AG04449 (cell line): Measurements from ENCODE around the gene SDHA.

Source experiments
- CTCF ChIA-PET: fragments of 350-600 bp; formaldehyde crosslinking; extraction: SDS; loops from one replicate; lab custom pipeline; 2021; ENCODE audit warnings: antibody characterized with exemption; lab: Yijun Ruan, JAX
- POLR2A ChIA-PET: fragments of 400-600, 350-600 bp; formaldehyde crosslinking; extraction: SDS; loops from one replicate; lab custom pipeline; 2020; ENCODE audit warnings: antibody characterized with exemption, inconsistent platforms; lab: Yijun Ruan, JAX
- DNase-seq: peaks from one replicate; pipeline ENCODE4 v3.0.0-alpha.2; 2010; ENCODE audit warnings: low read depth, low spot score
- H3K4me3 ChIP-seq: 2 replicates; pipeline ENCODE4 v1.5.1; 2011; ENCODE audit warnings: low read depth, mild to moderate bottlenecking, control low read depth, low read length
- TF ChIP-seq, protein P1 (sequence below): IDR thresholded peaks from one replicate; pipeline ENCODE4 v1.5.1; 2011; ENCODE audit warnings: mild to moderate bottlenecking, moderate library complexity, low read length, control low read depth, inconsistent platforms; ENCODE audit not compliant: insufficient read depth; ENCODE audit errors: missing control alignments

SDHA gene

DNA sequence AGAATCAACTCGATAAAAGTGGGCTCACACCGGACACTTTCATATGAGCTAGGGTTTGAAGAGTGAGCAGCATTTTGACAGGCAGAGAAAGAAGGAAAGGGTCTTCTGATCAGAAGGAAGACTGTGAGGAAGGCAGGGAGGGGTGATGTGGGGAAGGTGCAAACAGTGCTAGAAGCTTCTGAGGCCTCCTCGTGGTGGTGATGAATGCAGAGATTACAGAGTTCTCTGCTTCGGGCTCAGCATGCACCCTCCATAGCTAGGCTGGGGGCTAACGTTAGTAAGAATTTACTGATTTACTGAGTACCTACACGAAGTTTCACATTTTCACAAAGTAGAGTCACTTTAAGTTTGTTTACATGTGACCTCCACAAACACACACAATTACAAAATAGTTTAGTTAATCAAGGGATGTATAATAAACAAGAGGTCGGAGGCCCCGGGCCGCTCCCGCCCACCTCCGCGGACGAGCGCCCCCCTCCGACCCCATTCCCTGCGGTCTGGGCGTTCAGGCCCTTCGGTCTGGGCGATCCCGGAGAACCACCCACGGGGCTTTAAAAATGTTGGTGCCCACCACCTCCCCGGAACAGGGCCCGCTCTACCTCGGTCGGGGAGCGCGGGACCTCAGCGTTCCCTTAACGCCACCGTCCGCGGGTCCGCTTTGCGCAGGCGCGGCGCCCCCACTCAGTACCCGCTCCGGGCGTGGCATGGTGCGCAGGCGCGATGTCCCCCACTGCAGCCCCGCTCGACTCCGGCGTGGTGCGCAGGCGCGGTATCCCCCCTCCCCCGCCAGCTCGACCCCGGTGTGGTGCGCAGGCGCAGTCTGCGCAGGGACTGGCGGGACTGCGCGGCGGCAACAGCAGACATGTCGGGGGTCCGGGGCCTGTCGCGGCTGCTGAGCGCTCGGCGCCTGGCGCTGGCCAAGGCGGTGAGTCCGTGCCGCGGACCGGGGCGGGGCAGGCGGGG, at the start of gene SDHA, which contains the start of gene CCDC127:
TSS of gene SDHA (plus strand) at position 827 of the 963 bp plus-strand sequence. CDS start at position 863, 36 bp downstream.
TSS of gene CCDC127 (minus strand) at position 660 of the 963 bp plus-strand sequence. CDS start 1,304 bp downstream, outside the sequence.
- ChIA-PET CTCF (interaction anchor here (0.6 to 3.1 kb wide), 3 partner anchors 14 to 29 kb away, joined by 3 to 13 read pairs (median 3); no protein-coding TSS in a partner anchor), POLR2A (interaction anchor here (0.6 to 1.0 kb wide), 2 partner anchors 54 to 127 kb away, joined by 3 to 5 read pairs; partner anchors contain the start of gene PDCD6)
- peak within 1 kb of the TSS; percentile 83 for H3K4me3 ChIP-seq
- DNase-seq = peak; percentile 14
- TF ChIP-seq, protein P1, sequence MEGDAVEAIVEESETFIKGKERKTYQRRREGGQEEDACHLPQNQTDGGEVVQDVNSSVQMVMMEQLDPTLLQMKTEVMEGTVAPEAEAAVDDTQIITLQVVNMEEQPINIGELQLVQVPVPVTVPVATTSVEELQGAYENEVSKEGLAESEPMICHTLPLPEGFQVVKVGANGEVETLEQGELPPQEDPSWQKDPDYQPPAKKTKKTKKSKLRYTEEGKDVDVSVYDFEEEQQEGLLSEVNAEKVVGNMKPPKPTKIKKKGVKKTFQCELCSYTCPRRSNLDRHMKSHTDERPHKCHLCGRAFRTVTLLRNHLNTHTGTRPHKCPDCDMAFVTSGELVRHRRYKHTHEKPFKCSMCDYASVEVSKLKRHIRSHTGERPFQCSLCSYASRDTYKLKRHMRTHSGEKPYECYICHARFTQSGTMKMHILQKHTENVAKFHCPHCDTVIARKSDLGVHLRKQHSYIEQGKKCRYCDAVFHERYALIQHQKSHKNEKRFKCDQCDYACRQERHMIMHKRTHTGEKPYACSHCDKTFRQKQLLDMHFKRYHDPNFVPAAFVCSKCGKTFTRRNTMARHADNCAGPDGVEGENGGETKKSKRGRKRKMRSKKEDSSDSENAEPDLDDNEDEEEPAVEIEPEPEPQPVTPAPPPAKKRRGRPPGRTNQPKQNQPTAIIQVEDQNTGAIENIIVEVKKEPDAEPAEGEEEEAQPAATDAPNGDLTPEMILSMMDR = peak; percentile 51

DNA sequence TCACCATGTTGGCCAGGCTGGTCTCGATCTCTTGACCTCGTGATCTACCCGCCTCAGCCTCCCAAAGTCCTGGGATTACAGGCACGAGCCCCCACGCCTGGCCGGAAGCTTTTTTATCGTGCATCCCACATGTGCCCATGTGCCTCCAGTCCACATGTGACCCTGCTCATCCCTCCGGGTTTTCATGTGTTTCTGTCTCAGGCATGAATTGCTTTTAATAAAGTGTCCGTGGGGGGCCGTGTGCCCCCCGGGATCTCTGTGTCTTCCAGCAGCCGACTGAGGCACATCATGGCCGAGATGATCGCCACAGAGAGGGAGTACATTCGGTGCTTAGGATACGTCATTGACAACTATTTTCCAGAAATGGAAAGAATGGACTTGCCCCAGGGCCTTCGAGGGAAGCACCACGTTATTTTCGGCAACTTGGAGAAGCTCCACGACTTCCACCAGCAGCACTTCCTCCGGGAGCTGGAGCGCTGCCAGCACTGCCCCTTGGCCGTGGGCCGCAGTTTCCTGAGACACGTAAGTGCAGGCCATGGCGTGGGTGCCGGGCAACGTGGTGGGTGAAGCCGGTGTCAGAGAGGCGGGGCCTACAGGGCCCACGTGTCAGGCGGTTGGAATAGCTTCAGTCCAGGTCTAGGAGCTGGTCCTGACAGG, 48.9 kb upstream of the SDHA start:
- no peak overlapping the region for H3K4me3 ChIP-seq
- ChIA-PET POLR2A (interaction anchor here (0.6 to 1.1 kb wide), 2 partner anchors 10 kb away, joined by 3 to 4 read pairs; no protein-coding TSS in a partner anchor), CTCF (interaction anchor here (1.2 to 1.7 kb wide), 4 partner anchors 9 to 19 kb away, joined by 3 to 5 read pairs (median 4); no protein-coding TSS in a partner anchor)
- DNase-seq = no peak
- TF ChIP-seq, protein P1 = no peak

DNA sequence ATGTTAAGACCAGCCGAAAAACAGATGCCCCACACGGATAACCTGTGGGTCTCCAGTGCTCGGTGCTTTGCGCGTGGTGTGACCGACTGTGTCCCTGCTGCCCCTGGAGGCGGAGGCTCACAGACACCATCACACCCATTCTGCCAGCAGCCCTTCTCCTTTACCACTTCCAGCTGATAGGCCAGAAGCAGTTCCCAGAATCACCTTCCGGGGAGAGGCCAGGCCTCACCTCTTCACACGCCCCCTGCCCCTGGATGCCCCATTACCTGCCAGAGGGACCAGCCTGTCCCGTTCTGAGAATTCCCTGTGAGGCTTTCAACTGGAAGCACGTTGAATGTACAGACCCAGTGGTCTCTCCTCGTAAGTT, 48.4 kb upstream of the SDHA start:
- TF ChIP-seq, protein P1 = no peak
- ChIA-PET POLR2A (no interaction called here), CTCF (interaction anchor here (1.2 to 1.7 kb wide), 3 partner anchors 9 to 19 kb away, joined by 4 to 5 read pairs (median 5); no protein-coding TSS in a partner anchor)
- H3K4me3 ChIP-seq = no peak overlapping the region
- DNase-seq = no peak

DNA sequence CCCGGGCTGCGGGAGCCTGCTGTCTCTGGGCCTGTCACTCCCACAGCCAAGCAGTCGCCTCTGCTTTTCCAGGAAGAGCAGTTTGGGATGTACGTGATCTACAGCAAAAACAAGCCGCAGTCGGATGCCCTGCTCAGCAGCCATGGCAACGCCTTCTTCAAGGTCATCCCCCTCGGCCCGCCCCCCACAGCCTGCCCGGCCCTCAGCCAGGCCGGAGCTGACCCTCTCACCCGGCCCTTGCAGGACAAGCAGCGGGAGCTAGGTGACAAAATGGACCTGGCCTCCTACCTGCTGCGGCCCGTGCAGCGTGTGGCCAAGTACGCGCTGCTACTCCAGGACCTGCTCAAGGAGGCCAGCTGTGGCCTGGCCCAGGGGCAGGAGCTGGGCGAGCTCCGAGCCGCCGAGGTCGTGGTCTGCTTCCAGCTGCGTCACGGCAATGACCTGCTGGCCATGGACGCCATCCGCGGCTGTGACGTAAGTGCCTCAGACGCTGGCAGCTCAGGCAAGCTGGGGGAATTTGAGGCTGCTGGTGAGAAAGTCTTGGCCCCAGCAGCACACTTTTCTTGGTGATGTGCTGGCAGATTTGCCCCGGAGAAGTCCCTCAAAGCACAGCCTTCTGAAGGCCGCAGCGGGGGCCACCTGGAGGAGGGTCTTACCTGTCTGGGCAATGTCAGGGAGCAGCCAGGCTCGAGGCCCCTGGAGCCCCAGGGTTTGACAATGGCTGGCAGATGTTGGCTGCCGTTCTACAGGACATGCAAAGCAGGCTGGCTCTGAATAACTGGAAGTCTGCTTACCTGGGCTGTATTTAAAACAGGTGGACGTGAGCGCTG, 46.9 kb upstream of the SDHA start:
- TF ChIP-seq, protein P1 = no peak
- CTCF ChIA-PET = interaction anchor here (3.3 kb wide), 1 partner anchor 17 kb away, joined by 16 read pairs; no protein-coding TSS in a partner anchor
- no peak for DNase-seq
- POLR2A ChIA-PET = no interaction called here
- H3K4me3 ChIP-seq = no peak overlapping the region

DNA sequence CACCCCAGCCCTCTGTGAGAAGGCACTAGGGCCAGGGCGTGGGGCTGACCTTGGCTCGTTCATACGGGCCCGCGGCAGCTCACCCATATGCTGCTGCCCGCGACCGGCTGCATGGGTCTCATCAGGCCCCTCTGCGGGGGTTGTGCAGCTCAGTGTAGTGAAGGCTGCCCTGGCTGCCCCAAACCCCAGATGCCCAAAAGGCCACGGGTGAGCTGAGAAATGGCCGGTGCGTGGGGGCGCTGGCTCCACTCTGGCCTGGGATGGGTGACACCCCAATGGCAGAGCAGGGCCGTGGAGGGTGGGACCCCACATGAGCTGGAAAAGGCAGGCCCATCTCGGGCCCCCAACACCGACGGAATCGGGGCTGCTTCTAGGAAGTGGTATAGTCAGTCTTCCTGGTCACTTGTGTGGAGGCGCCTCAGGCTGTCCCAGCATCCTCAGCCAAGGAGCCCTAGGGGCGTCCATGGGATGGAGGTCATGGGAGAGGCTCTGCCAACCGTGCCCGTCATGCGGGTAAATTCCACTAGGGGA, 46.3 kb upstream of the SDHA start:
- ChIA-PET CTCF (interaction anchor here (3.3 kb wide), 1 partner anchor 16 kb away, joined by 16 read pairs; no protein-coding TSS in a partner anchor), POLR2A (no interaction called here)
- TF ChIP-seq, protein P1 = no peak
- no peak overlapping the region for H3K4me3 ChIP-seq
- DNase-seq = no peak
